Panc1 (cell line): ENCODE results near the gene ENTPD1. TPM values are rescaled to one million over a fixed set of nuclear protein-coding genes. Genes with fewer than 3 reads are reported as not detected.

Experiments
- ATAC-seq: fragments of 200-7000 bp; cut with Tn5 transposase; 2 replicates; pipeline ENCODE4 v1.9.1; 2020; ENCODE audit warnings: mild to moderate bottlenecking, moderate library complexity
- BruUV-seq: library from RNA; stranded (reverse); fragments of 400-500 nt; replicated peaks from 2 replicates; lab custom pipeline; 2021; lab: Mats Ljungman, UMichigan
- CTCF ChIA-PET: fragments of 300-600 bp; sonication (Branson Sonifier 250); formaldehyde crosslinking; loops from one replicate; lab custom pipeline; 2022; ENCODE audit warnings: antibody characterized with exemption; lab: Charles Lee
- POLR2A ChIA-PET: fragments of 300-600 bp; sonication (Branson Sonifier 250); formaldehyde crosslinking; loops from one replicate; lab custom pipeline; 2022; ENCODE audit warnings: antibody characterized with exemption; lab: Charles Lee
- DNase-seq: peaks from one replicate; pipeline ENCODE4 v3.0.0-alpha.2; 2010; ENCODE audit warnings: low read depth, low spot score
- H3K27ac ChIP-seq: 2 replicates; pipeline ENCODE4 v1.5.1; 2011; ENCODE audit warnings: mild to moderate bottlenecking, low read length, inconsistent platforms
- H3K27me3 ChIP-seq: fragments of 200-500 bp; sonication (Bioruptor generic); 2 replicates; pipeline ENCODE4 v1.6.0; 2014; ENCODE audit warnings: low read length, inconsistent platforms; ENCODE audit not compliant: control insufficient read depth, insufficient read depth
- H3K36me3 ChIP-seq: fragments of 200-500 bp; sonication (Bioruptor generic); 2 replicates; pipeline ENCODE4 v1.5.1; 2014; ENCODE audit warnings: inconsistent platforms, mild to moderate bottlenecking, low read length, moderate library complexity; ENCODE audit not compliant: control insufficient read depth, insufficient read depth
- H3K4me1 ChIP-seq: 2 replicates; pipeline ENCODE4 v1.5.1; 2011; ENCODE audit warnings: inconsistent platforms, mild to moderate bottlenecking, low read length, moderate library complexity; ENCODE audit not compliant: control insufficient read depth, insufficient read depth
- H3K4me3 ChIP-seq, 2 experiments: 2 replicates each; pipeline ENCODE4 v1.5.1; 2011 to 2012; ENCODE audit warnings: low read depth in 2 of 2, low read length in 2 of 2, mild to moderate bottlenecking in 2 of 2, inconsistent platforms in 1 of 2, moderate library complexity in 1 of 2
- H3K9me3 ChIP-seq: fragments of 200-500 bp; sonication (Bioruptor generic); 2 replicates; pipeline ENCODE4 v1.5.1; 2014; ENCODE audit warnings: low read depth, mild to moderate bottlenecking, inconsistent platforms, low read length, moderate library complexity; ENCODE audit not compliant: control insufficient read depth, insufficient read depth
- POLR2AphosphoS5 ChIP-seq: IDR thresholded peaks from 2 replicates; pipeline ENCODE4 v1.6.1; 2012; ENCODE audit warnings: mild to moderate bottlenecking, low read depth, low read length, moderate library complexity
- SIN3A ChIP-seq: IDR thresholded peaks from 2 replicates; pipeline ENCODE4 v1.6.1; 2012; ENCODE audit warnings: low read depth, mild to moderate bottlenecking, low read length, moderate library complexity, borderline replicate concordance; ENCODE audit not compliant: insufficient read depth
- TCF7L2 ChIP-seq: IDR thresholded peaks from 2 replicates; pipeline ENCODE4 v1.6.1; 2011; ENCODE audit warnings: mild to moderate bottlenecking, low read depth, low read length, inconsistent platforms
- in situ Hi-C: cut with HindIII; loops from 2 replicates; pipeline ENCODE4 v1.10.0; 2016; ENCODE audit warnings: low sequenced_read_pairs, low pct_unique_long_range_greater_than_20kb
- intact Hi-C: fragments of 100-400 bp; cut with micrococcal nuclease; formaldehyde crosslinking; loops from one replicate; pipeline ENCODE4 v1.10.0; 2022; ENCODE audit not compliant: unreplicated experiment
- total RNA-seq: library from RNA; stranded (reverse); gene quantifications from one replicate; pipeline ENCODE4 v1.2.1, GENCODE V29; 2021; ENCODE audit not compliant: unreplicated experiment
- TF ChIP-seq, protein P1 (sequence below), 2 experiments: IDR thresholded peaks; 2 replicates each; pipeline ENCODE4 v1.6.1; 2011 to 2012; ENCODE audit warnings: low read depth in 2 of 2, control low read depth in 1 of 2, low read length in 1 of 2, mild to moderate bottlenecking in 1 of 2, moderate library complexity in 1 of 2; ENCODE audit not compliant: insufficient read depth in 1 of 2
- TF ChIP-seq, protein P2 (sequence below): fragments of 450-650 bp; IDR thresholded peaks from 2 replicates; pipeline ENCODE4 v1.5.1; 2017; ENCODE audit warnings: mild to moderate bottlenecking

The ENTPD1 gene
- total RNA-seq, 1 experiment from 2014 or later, result 0.31 TPM

GRCh38 chr10:95818668-95819067, 62.7 kb downstream of the ENTPD1 start:
- H3K4me1 ChIP-seq, result 0 out of 2 replicates have a peak, but pooled peaks cover 4% of the 10 kb centered on the region
- BruUV-seq, result no TSS peak
- peaks cover 4% of the 10 kb centered on the region for H3K27me3 ChIP-seq
- no peak overlapping the region for H3K4me3 ChIP-seq
- ChIA-PET CTCF (no interaction called here), POLR2A (no interaction called here)
- in situ Hi-C loops, result no loop called here
- H3K36me3 ChIP-seq, result no peaks in the 10 kb centered on the region
- no peak for ATAC-seq
- no peak for DNase-seq
- TF ChIP-seq TCF7L2 (no peak), SIN3A (no peak), POLR2AphosphoS5 (no peak)
- TF ChIP-seq, protein P1, sequence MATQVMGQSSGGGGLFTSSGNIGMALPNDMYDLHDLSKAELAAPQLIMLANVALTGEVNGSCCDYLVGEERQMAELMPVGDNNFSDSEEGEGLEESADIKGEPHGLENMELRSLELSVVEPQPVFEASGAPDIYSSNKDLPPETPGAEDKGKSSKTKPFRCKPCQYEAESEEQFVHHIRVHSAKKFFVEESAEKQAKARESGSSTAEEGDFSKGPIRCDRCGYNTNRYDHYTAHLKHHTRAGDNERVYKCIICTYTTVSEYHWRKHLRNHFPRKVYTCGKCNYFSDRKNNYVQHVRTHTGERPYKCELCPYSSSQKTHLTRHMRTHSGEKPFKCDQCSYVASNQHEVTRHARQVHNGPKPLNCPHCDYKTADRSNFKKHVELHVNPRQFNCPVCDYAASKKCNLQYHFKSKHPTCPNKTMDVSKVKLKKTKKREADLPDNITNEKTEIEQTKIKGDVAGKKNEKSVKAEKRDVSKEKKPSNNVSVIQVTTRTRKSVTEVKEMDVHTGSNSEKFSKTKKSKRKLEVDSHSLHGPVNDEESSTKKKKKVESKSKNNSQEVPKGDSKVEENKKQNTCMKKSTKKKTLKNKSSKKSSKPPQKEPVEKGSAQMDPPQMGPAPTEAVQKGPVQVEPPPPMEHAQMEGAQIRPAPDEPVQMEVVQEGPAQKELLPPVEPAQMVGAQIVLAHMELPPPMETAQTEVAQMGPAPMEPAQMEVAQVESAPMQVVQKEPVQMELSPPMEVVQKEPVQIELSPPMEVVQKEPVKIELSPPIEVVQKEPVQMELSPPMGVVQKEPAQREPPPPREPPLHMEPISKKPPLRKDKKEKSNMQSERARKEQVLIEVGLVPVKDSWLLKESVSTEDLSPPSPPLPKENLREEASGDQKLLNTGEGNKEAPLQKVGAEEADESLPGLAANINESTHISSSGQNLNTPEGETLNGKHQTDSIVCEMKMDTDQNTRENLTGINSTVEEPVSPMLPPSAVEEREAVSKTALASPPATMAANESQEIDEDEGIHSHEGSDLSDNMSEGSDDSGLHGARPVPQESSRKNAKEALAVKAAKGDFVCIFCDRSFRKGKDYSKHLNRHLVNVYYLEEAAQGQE (IDR thresholded peaks at IDR 0.05; ENCODE audit: insufficient read depth in 1 of 2, low read depth in 2 of 2, low read length in 1 of 2), result no peak
- TF ChIP-seq, protein P2, sequence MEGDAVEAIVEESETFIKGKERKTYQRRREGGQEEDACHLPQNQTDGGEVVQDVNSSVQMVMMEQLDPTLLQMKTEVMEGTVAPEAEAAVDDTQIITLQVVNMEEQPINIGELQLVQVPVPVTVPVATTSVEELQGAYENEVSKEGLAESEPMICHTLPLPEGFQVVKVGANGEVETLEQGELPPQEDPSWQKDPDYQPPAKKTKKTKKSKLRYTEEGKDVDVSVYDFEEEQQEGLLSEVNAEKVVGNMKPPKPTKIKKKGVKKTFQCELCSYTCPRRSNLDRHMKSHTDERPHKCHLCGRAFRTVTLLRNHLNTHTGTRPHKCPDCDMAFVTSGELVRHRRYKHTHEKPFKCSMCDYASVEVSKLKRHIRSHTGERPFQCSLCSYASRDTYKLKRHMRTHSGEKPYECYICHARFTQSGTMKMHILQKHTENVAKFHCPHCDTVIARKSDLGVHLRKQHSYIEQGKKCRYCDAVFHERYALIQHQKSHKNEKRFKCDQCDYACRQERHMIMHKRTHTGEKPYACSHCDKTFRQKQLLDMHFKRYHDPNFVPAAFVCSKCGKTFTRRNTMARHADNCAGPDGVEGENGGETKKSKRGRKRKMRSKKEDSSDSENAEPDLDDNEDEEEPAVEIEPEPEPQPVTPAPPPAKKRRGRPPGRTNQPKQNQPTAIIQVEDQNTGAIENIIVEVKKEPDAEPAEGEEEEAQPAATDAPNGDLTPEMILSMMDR, result no peak
- H3K9me3 ChIP-seq, result no peaks in the 10 kb centered on the region
- intact Hi-C loops, result no loop called here
- H3K27ac ChIP-seq, result no peak overlapping the region

DNA sequence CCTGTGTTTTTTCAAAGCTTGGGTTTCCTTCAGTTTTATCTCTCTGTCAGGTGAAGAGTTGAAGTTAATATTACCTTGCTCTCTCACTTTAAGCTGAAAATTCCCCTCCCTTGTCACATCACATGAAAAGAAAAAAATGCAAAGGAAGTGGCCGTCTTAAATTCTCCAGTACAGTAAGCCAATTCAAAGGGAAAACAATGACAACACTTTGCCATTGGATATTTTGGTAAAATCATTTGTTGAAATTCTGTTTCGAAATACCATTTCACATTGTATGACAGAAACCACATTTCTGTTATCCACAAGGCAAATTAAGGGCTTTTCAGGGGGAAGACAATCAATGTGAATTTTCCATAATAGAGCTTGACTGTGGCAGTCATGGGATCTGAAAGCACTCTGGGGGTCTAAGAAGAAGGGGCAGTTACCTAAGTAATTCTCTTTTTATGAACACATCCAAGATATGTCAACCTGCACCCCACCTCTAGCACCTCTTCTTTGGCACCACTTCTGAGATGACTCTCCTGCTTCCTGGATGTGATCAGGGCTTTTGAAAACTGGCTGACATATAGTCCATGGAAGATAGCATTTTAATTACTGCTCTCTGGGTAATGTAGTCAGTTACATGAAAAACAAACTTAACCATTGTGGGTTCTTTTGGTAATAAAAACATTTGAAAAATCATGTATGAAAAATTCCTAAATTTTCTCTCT, 63.8 kb downstream of the ENTPD1 start:
- POLR2A ChIA-PET, result no interaction called here
- H3K4me1 ChIP-seq, result 0 out of 2 replicates have a peak, but pooled peaks cover 4% of the 10 kb centered on the region
- no peak for DNase-seq
- no TSS peak for BruUV-seq
- H3K36me3 ChIP-seq, result no peaks in the 10 kb centered on the region
- no peak for ATAC-seq
- H3K4me3 ChIP-seq, result no peak overlapping the region
- TF ChIP-seq, protein P1 (IDR thresholded peaks at IDR 0.05; ENCODE audit: insufficient read depth in 1 of 2, low read depth in 2 of 2, low read length in 1 of 2), result no peak
- TF ChIP-seq SIN3A (no peak), POLR2AphosphoS5 (no peak), TCF7L2 (no peak)
- TF ChIP-seq, protein P2, result no peak
- intact Hi-C loops, result no loop called here
- H3K9me3 ChIP-seq, result no peaks in the 10 kb centered on the region
- in situ Hi-C loops, result no loop called here
- CTCF ChIA-PET, result no interaction called here
- no peak overlapping the region for H3K27ac ChIP-seq
- peaks cover 4% of the 10 kb centered on the region for H3K27me3 ChIP-seq
